ENCODE results near the gene TNRC6C.
A peak's percentile ranks its signal among the peaks of the same experiment; 100 is the strongest.

The TNRC6C gene, protein sequence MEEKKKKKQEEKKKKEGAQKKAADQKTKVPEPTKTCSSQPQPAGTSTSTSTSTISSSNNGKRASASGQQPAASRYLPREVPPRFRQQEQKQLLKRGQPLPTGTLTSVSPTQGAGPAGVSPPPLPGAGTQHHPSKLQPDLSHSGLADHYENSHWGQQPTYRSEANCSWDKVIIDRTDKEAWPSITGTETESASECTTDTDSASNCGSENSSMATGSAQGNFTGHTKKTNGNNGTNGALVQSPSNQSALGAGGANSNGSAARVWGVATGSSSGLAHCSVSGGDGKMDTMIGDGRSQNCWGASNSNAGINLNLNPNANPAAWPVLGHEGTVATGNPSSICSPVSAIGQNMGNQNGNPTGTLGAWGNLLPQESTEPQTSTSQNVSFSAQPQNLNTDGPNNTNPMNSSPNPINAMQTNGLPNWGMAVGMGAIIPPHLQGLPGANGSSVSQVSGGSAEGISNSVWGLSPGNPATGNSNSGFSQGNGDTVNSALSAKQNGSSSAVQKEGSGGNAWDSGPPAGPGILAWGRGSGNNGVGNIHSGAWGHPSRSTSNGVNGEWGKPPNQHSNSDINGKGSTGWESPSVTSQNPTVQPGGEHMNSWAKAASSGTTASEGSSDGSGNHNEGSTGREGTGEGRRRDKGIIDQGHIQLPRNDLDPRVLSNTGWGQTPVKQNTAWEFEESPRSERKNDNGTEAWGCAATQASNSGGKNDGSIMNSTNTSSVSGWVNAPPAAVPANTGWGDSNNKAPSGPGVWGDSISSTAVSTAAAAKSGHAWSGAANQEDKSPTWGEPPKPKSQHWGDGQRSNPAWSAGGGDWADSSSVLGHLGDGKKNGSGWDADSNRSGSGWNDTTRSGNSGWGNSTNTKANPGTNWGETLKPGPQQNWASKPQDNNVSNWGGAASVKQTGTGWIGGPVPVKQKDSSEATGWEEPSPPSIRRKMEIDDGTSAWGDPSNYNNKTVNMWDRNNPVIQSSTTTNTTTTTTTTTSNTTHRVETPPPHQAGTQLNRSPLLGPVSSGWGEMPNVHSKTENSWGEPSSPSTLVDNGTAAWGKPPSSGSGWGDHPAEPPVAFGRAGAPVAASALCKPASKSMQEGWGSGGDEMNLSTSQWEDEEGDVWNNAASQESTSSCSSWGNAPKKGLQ (N-terminal part only)

DNA sequence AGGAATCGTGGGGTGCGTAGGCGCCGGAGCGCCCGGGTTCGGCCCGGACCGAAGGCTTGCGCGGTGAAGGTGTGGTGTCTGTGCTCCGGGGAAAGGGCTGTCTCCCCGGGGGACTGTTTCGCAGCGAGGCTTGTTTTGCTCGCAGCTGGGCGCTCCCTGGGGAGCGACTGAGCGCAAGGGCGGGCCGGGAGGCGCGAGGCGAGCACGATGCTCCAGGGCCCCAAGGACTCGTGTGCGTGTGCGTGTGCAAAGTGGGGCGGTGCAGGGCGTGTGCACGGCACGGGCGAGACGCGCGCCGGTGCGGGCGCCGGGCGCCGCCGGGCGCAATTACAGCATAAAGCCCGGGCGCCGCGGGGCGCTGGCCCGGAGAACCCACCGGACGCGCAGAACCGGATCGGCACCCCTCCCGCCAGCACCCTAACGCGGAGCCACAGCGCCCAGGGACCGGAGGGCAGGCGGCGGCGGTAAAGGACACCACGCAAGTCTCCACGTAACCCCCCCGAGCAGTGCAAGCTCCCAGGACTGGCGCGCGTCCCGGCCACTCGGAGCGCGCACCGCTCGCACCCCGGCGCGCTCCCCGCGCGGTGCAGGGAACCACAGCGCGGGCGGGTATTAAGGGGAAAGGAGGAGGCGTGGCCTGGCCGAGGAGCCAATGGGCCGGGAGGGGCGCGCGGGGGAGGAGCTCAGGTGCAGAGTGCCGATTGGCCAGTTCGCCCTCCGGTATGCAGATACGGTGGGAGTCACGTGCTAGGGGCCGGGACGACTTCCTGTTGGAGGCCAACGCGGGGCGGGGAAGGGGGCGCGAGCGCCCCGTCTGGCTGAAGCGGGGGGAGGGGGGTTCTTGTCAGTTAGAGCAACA is at the start of gene TNRC6C:
TNRC6C (plus strand) TSS at position 847 of the 859 bp plus-strand sequence. CDS start 45,504 bp downstream, outside the sequence.
- peak; percentile 100 for DNase-seq
- peak; percentile 99 for TF ChIP-seq POLR2A (IDR thresholded peaks at IDR 0.05; ENCODE audit: low read length)
- no peak for TF ChIP-seq GATA1 (IDR thresholded peaks at IDR 0.05; ENCODE audit: low read depth, low read length)

DNA sequence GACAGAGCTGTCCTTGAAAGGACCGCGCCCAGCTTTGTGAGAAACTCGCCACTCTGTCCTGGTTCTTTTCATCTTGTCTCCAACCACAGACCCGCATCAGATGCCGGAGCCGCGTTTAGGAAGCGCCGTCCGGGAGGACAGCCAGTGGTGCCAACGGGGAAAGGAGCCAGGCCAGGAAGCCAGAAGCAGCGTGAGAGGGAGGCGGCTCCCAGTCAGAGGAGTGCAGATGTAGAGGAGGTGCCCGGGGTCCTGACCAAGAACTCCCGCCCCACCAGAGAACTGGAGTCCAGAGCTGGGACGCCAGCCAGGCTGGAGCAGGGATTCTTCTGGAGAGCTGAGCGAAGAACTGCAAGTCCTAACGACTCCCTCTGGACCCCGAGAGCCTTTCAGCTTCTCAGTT is 49.3 kb upstream of the TNRC6C start:
- no peak for TF ChIP-seq POLR2A (IDR thresholded peaks at IDR 0.05; ENCODE audit: low read length)
- no peak for TF ChIP-seq GATA1 (IDR thresholded peaks at IDR 0.05; ENCODE audit: low read depth, low read length)
- no peak for DNase-seq

DNA sequence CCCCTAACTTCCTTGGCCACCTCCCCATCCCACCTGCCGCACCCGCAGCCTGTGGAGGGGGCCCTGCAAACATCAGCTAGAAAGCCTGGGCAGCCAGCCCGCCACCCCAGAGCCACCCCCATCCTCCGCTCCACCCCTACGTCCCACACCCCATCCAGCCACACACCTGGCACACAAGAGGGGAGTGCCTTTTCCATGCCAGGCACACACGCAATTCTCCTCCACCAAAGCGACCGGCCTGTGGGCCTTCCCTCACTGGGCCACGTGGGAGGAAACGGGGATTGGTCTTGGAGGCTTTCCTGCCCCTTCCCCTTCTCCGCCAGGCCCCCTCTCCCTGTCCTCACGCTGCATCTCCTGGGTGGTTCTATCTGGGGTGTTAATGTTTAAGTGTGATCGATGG is 48.7 kb upstream of the TNRC6C start:
- TF ChIP-seq POLR2A (IDR thresholded peaks at IDR 0.05; ENCODE audit: low read length) (no peak), GATA1 (IDR thresholded peaks at IDR 0.05; ENCODE audit: low read depth, low read length) (no peak)
- DNase-seq = no peak

DNA sequence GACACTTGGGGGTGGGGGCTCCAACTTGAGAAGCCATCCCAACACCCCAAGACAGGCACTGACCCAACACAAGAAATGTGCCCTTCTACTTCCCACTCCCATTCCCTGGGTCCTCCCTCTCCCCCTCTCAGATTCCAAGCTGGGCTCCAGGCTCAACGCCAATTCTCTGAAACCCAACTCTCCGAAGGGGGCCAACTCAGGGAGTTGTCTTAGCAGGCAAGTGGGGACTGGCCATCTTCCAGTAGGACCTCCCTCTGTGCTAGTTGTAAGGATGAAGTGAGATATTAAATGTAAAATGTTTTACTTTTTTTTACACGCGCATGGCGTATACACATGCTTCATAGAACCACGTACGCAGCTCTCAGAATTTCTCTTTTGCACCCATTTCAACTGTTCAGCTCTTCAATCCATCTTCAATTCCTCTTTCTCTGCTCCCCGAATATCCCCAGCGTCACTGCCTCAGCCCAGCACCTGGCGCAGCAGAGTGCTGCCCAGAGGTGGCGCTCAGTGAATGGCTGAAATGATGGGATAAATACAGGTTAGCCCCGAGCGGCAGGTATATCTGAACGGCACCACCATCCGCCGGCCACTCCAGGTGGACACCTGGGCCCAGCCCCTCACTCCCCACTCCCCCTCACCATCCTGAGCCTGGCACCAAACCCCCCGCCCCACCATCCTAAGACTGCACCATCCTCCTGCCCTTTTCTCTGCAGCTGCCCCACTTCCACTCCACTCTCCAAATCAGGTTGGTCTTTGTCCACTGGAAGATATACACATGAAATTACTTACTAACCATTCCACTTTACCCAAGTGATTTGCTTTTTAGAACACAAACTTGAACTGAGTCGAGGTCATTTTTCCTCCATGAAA is 43.9 kb upstream of the TNRC6C start:
- no peak for TF ChIP-seq POLR2A (IDR thresholded peaks at IDR 0.05; ENCODE audit: low read length)
- no peak for TF ChIP-seq GATA1 (IDR thresholded peaks at IDR 0.05; ENCODE audit: low read depth, low read length)
- peak in 1 of 2 experiments; percentile 30 for DNase-seq

DNA sequence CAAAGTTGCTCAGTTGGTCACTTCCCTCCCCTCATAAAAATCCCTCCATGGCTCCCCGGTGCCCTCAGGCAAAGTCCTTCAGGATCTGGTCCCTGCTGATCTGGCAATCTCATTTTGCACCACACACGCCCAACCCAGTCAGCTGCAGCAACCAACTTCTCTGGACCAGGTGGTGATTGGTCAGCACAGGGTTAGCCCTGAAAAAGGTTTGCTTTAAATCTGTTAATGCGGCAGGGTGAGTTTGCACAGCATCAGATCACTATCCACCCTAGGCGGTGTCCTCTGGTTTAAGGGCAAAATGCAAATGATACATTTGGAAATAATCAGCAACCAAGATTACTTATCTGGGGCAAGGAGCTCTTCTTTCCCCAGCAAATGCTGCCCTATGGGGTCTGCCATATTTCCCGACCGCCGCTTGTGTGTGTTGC is 42.9 kb upstream of the TNRC6C start:
- no peak for DNase-seq
- TF ChIP-seq GATA1 (IDR thresholded peaks at IDR 0.05; ENCODE audit: low read depth, low read length) = no peak
- TF ChIP-seq POLR2A (IDR thresholded peaks at IDR 0.05; ENCODE audit: low read length) = no peak

DNA sequence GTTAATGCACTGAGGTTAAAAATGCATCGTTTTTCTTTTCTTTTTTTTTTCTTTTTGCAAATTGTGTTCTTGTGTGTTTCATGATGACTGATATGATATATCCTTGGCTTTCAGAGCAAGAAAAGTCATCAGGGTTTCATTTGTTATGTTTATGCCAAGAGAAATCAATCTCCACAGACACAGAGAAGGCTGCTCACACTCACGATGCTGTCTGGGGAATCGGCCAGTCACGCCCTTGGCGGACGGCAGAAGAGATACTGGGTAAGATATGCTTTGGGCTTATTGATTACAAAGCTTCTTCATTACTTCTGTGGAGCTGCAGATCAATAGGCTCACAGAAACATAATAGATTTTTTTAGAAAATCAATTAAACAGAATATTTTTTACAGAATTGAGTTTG is 42.2 kb upstream of the TNRC6C start:
- TF ChIP-seq GATA1 (IDR thresholded peaks at IDR 0.05; ENCODE audit: low read depth, low read length) (no peak), POLR2A (IDR thresholded peaks at IDR 0.05; ENCODE audit: low read length) (no peak)
- DNase-seq = no peak

DNA sequence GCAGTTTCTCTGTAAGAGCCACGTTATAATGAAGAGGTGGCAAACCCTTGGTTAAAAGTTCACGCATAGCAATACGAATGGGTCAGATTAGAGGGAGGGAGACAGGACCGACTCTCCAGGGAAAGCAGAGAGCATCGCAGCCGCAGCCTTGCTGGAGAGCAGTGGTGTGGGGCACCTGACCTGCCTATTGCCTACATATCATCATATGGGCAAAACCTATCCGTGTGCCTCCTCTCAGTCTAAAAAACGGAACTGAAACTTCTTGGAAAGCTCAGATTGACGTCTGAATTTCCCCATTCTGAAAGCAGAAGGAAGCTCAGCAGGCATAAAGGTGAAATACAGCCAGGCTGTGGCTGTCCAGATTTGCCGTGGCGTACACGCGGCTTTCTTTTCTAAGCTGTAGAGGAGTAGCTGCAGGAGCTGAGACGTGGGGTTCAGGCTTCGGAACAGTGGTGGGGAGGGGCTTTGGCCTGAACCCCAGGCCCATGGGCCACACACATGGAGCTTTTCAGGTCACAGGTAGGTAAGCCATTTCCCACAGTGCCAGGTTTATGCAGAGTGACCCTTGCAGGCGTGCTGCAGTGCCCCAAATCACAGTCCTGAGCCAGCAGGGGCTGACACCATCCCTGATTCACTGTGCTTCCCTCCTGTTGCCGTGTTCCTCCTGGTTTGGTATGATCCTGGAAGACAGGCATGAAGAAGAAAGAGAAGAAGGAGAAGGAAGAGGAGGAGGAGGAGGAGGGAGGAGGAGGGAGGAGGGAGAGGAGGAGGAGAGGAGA is 41.6 kb upstream of the TNRC6C start:
- TF ChIP-seq GATA1 (IDR thresholded peaks at IDR 0.05; ENCODE audit: low read depth, low read length) = no peak
- no peak for TF ChIP-seq POLR2A (IDR thresholded peaks at IDR 0.05; ENCODE audit: low read length)
- no peak for DNase-seq

DNA sequence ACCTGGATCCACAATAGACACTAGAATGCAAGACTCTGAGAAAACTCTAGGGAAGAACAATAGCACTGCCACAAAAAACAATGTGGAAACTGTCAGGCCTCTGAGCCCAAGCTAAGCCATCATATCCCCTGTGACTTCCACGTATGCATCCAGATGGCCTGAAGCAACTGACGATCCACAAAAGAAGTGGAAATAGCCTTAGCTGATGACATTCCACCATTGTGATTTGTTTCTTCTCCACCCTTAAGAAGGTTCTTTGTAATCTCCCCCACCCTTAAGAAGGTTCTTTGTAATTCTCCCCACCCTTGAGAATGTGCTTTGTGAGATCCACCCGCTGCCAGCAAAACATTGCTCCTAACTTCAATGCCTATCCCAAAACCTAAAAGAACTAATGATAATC is 39.2 kb upstream of the TNRC6C start:
- no peak for TF ChIP-seq POLR2A (IDR thresholded peaks at IDR 0.05; ENCODE audit: low read length)
- no peak for TF ChIP-seq GATA1 (IDR thresholded peaks at IDR 0.05; ENCODE audit: low read depth, low read length)
- DNase-seq = no peak

DNA sequence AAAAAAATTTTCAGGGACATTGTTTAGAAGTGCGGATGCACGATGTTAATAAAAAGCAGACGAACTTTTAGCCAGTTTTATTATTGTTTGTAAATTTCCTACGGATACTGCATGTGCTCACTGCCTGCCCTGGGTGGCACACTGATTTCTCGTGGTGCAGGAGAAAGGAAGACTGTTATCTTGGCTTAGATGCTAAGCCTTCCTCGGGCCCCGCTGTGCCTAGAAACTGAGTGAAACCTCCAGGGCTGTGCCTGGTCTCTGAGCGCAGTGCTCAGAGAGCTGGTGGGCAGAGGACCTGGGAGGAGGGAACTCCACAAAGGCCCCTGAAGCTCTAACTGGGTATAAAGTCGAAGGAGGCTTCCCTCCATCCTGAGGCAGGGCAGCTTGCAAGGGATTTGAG is 35.4 kb upstream of the TNRC6C start:
- no peak for DNase-seq
- TF ChIP-seq GATA1 (IDR thresholded peaks at IDR 0.05; ENCODE audit: low read depth, low read length) = no peak
- TF ChIP-seq POLR2A (IDR thresholded peaks at IDR 0.05; ENCODE audit: low read length) = no peak

DNA sequence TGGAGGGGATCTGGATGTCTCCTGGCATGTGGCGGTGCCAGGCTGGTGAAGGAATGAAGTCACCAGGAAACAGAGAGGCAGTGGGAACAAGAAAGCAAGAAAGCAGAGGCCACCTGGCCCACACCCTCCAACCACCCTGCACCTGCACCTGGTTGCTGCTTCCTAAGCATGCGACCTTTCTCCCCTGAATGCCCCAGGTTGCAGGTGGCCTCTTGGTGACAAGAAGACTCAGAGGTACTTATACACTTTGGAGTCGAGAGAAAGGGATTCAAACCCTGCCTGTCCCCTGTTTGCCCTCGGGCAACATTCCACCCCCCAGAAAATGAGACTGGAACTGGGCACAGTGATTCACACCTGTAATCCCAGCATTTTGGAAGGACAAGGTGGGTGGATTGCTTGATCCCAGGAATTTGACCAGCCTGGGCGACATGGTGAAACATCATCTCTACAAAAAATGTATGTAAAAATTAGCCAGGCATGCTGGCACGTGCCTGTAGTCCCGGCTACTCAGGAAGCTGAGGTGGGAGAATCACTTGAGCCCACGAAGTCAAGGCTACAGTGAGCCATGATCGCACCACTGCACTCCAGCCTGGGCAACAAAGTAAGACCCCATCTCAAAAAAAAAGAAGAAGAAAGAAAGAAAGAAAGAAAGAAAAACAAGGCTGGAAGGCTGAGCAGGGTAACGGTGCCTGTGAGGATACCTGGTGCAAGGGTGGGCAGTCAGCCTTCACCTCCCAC is 34.6 kb upstream of the TNRC6C start:
- TF ChIP-seq GATA1 (IDR thresholded peaks at IDR 0.05; ENCODE audit: low read depth, low read length) (no peak), POLR2A (IDR thresholded peaks at IDR 0.05; ENCODE audit: low read length) (no peak)
- no peak for DNase-seq

DNA sequence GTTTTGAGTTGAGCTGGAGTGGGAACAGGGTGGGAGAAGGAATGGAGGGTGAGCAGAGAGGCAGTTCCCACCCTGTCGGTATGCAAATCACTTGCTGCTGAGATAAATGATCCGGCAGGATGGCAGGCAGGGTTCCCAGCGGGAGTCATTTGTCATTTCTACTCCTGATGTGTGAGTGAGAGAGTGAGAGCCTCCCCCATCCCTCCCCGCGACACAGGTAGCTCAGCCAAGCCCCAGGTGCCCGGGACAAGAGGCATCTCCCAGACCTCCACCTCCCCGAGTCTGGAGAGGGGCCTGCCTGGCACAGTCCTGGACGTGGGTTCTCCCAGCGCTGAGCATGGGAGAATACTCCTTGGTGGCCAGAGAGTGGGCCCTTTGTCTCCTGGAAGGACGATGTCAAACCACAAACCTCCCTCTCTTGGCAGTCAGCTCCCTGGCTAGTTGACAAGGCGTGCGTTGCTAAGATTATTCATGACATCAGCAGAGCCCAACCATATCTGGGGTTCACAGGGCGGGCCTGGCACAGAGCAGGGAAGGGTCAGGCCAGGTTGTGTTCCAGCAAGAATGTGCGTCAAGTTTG is 33.7 kb upstream of the TNRC6C start:
- DNase-seq = peak; percentile 95 to 96
- no peak for TF ChIP-seq GATA1 (IDR thresholded peaks at IDR 0.05; ENCODE audit: low read depth, low read length)
- peak; percentile 46 for TF ChIP-seq POLR2A (IDR thresholded peaks at IDR 0.05; ENCODE audit: low read length)

All from erythroblast (primary cell).